Dermis lymphatic vessel endothelial cell (primary cell): ENCODE measurements around the gene MAL. TPM values are rescaled to one million over a fixed set of nuclear protein-coding genes. Genes with fewer than 3 reads are reported as not detected.

ENCODE experiments used
- total RNA-seq: library from RNA; depleted of rRNA; stranded (reverse); fragments of >200 nt; gene quantifications from 2 replicates; pipeline ENCODE4 v1.2.1, GENCODE V29; 2014

The MAL gene
- total RNA-seq: not detected in 2 replicates

GRCh38 chr2:95025406-95026319 lies at the start of gene MAL:
Gene MAL (plus strand): TSS chr2:95025708. CDS start chr2:95025793, 85 bp downstream.

Other genes with a start within 250 kb of the MAL start
- not detected in 2 replicates for gene TEKT4, start 154.3 kb upstream of the MAL start, total RNA-seq
- 37.5 and 45.0 TPM in 2 replicates for gene MRPS5, start 96.1 kb downstream of the MAL start, total RNA-seq
- 8.3 and 14.6 TPM in 2 replicates for gene ZNF514, start 134.1 kb downstream of the MAL start, total RNA-seq
- gene ZNF2, start 140.1 kb downstream of the MAL start, total RNA-seq: 6.8 and 9.3 TPM in 2 replicates
- gene ZNF892, start 181.8 kb downstream of the MAL start, total RNA-seq: 3.6 and 7.4 TPM in 2 replicates
- gene PROM2, start 248.7 kb downstream of the MAL start, total RNA-seq: 0.09 and 0.22 TPM in 2 replicates